GM21717 (cell line): ENCODE measurements around the gene CA7.
"Not testable (repeated sequence)": the region's sequence is repeated elsewhere in the genome, so short reads cannot be mapped to it uniquely, and the experiment has no call there.

Source experiments
- ATAC-seq: cut with Tn5 transposase; IDR thresholded peaks from one replicate; pipeline ENCODE4 v1.9.1; 2021; ENCODE audit warnings: mild to moderate bottlenecking, moderate library complexity; ENCODE audit not compliant: unreplicated experiment

CA7 gene

GRCh38 chr16:66846266-66846665, 2.1 kb downstream of the CA7 start:
- no peak for ATAC-seq

GRCh38 chr16:66846831-66847230, 2.6 kb downstream of the CA7 start:
- ATAC-seq: no peak

- ATAC-seq: no peak
These were observed 3.4 kb downstream of the CA7 start for GRCh38 chr16:66847533-66848067.

GRCh38 chr16:66848172-66848571, 4.0 kb downstream of the CA7 start:
- ATAC-seq: no peak

- no peak for ATAC-seq
These were observed 4.8 kb downstream of the CA7 start for GRCh38 chr16:66849021-66849420.

GRCh38 chr16:66849549-66849948, 5.3 kb downstream of the CA7 start:
- ATAC-seq: no peak

- ATAC-seq: no peak
These were observed 6.1 kb downstream of the CA7 start for GRCh38 chr16:66850115-66850815.

- no peak for ATAC-seq
These were observed 7.2 kb downstream of the CA7 start for GRCh38 chr16:66851166-66851964.

- no peak for ATAC-seq
These were observed 9.3 kb downstream of the CA7 start for GRCh38 chr16:66853261-66854139.

- no peak for ATAC-seq
These were observed 12.0 kb downstream of the CA7 start for GRCh38 chr16:66856184-66856730.

- no peak for ATAC-seq
These were observed 12.6 kb downstream of the CA7 start for GRCh38 chr16:66856801-66857200.

GRCh38 chr16:66857437-66857836, 13.2 kb downstream of the CA7 start:
- no peak for ATAC-seq

GRCh38 chr16:66858740-66859396, 14.7 kb downstream of the CA7 start:
- ATAC-seq: peak; percentile 52

GRCh38 chr16:66859397-66860068, 15.3 kb downstream of the CA7 start:
- peak; percentile 12 for ATAC-seq

GRCh38 chr16:66862023-66862520, 17.9 kb downstream of the CA7 start:
- no peak for ATAC-seq

- no peak for ATAC-seq
These were observed 19.5 kb downstream of the CA7 start for GRCh38 chr16:66863707-66864106.

- no peak for ATAC-seq
These were observed 25.2 kb downstream of the CA7 start for GRCh38 chr16:66869424-66869823.

- not testable (repeated sequence) for ATAC-seq
These were observed 27.1 kb downstream of the CA7 start for GRCh38 chr16:66871363-66871762.

- no peak for ATAC-seq
These were observed 27.6 kb downstream of the CA7 start for GRCh38 chr16:66871840-66872239.

- no peak for ATAC-seq
These were observed 28.3 kb downstream of the CA7 start for GRCh38 chr16:66872559-66872942.
